SK-N-SH (cell line): Measurements from ENCODE around the gene TCEAL4. TPM values are rescaled to one million over a fixed set of nuclear protein-coding genes. Genes with fewer than 3 reads are reported as not detected.

Source experiments
- CTCF ChIA-PET: fragments of 300-600, 350-600 bp; formaldehyde crosslinking; extraction: SDS; loops from one replicate; lab custom pipeline; 2021; lab: Yijun Ruan, JAX
- POLR2A ChIA-PET: fragments of 350-600 bp; sonication (Branson Sonifier 250); formaldehyde crosslinking; extraction: SDS; loops from one replicate; lab custom pipeline; 2020; ENCODE audit warnings: antibody characterized with exemption, inconsistent platforms; lab: Yijun Ruan, JAX
- DNase-seq: peaks from one replicate; pipeline ENCODE4 v3.0.0; 2012
- H2AFZ ChIP-seq: fragments of 200-600 bp; sonication (generic); 2 replicates; pipeline ENCODE4 v1.8.1; 2016; ENCODE audit warnings: antibody characterized with exemption, mild to moderate bottlenecking, low read depth
- H3F3A ChIP-seq: fragments of 200-600 bp; sonication (generic); replicated peaks from 2 replicates; pipeline ENCODE3; 2016; ENCODE audit warnings: antibody characterized with exemption, mild to moderate bottlenecking; ENCODE audit not compliant: insufficient read depth
- H3K27ac ChIP-seq, 2 experiments: fragments of 200-500 bp in 1 of 2; fragments of 200-600 bp in 1 of 2; sonication (Bioruptor generic) in 1 of 2; sonication (generic), shearing (Covaris generic) in 1 of 2; 2 replicates each; pipeline versions ENCODE4 v1.5.1 to v1.6.1; 2014 to 2016; ENCODE audit warnings: low read depth in 2 of 2, inconsistent platforms in 1 of 2, low read length in 1 of 2, mild to moderate bottlenecking in 1 of 2, mixed read lengths in 1 of 2
- H3K27me3 ChIP-seq: fragments of 200-600 bp; sonication (generic), shearing (Covaris generic); 2 replicates; pipeline ENCODE4 v1.6.1; 2016; ENCODE audit warnings: mixed run types; ENCODE audit not compliant: insufficient read depth
- H3K36me3 ChIP-seq, 2 experiments: fragments of 200-500 bp in 1 of 2; fragments of 200-600 bp in 1 of 2; sonication (Bioruptor generic) in 1 of 2; sonication (generic) in 1 of 2; replicated peaks in 1 of 2; 2 replicates each; pipeline versions ENCODE3 to v1.5.1; 2014 to 2016; ENCODE audit warnings: low read length in 1 of 2, mild to moderate bottlenecking in 1 of 2; ENCODE audit not compliant: insufficient read depth in 2 of 2, control insufficient read depth in 1 of 2
- H3K4me1 ChIP-seq, 2 experiments: fragments of 200-500 bp in 1 of 2; fragments of 200-600 bp in 1 of 2; sonication (Bioruptor generic) in 1 of 2; sonication (generic), shearing (Covaris generic) in 1 of 2; 2 replicates each; pipeline versions ENCODE4 v1.5.1 to v1.6.1; 2014 to 2016; ENCODE audit warnings: low read depth in 1 of 2, low read length in 1 of 2, mixed run types in 1 of 2; ENCODE audit not compliant: insufficient read depth in 2 of 2, control insufficient read depth in 1 of 2
- H3K4me2 ChIP-seq: fragments of 200-600 bp; sonication (generic), shearing (Covaris generic); 2 replicates; pipeline ENCODE4 v1.6.1; 2017; ENCODE audit warnings: mixed run types
- H3K4me3 ChIP-seq, 2 experiments: fragments of 200-500 bp in 1 of 2; fragments of 200-600 bp in 1 of 2; sonication (Bioruptor generic) in 1 of 2; sonication (generic), shearing (Covaris generic) in 1 of 2; 2 replicates each; pipeline versions ENCODE4 v1.5.1 to v1.8.1; 2014 to 2016; ENCODE audit warnings: low read depth in 2 of 2, inconsistent platforms in 1 of 2, low read length in 1 of 2, mild to moderate bottlenecking in 1 of 2, mixed read lengths in 1 of 2, moderate library complexity in 1 of 2
- H3K79me2 ChIP-seq: fragments of 200-600 bp; sonication (generic); 2 replicates; pipeline ENCODE4 v1.8.1; 2017; ENCODE audit warnings: mild to moderate bottlenecking; ENCODE audit not compliant: insufficient read depth
- H3K9ac ChIP-seq: fragments of 200-600 bp; sonication (generic); 2 replicates; pipeline ENCODE4 v1.6.1; 2017; ENCODE audit warnings: mixed run types
- H3K9me2 ChIP-seq: fragments of 200-600 bp; sonication (generic); 2 replicates; pipeline ENCODE4 v1.6.1; 2017; ENCODE audit warnings: mixed run types
- H3K9me3 ChIP-seq: fragments of 200-600 bp; sonication (generic); 2 replicates; pipeline ENCODE4 v1.6.1; 2017; ENCODE audit warnings: mixed run types, mild to moderate bottlenecking, moderate library complexity
- H4K20me1 ChIP-seq: fragments of 200-600 bp; sonication (generic); 2 replicates; pipeline ENCODE4 v1.6.1; 2017; ENCODE audit warnings: mild to moderate bottlenecking, mixed run types; ENCODE audit not compliant: insufficient read depth
- CTCF ChIP-seq: fragments of 200-600 bp; sonication (generic); IDR thresholded peaks from 2 replicates; pipeline ENCODE4 v1.6.1; 2017; ENCODE audit warnings: antibody characterized with exemption, mild to moderate bottlenecking, moderate library complexity
- ELF1 ChIP-seq: IDR thresholded peaks from 2 replicates; pipeline ENCODE4 v1.4.0; 2012
- EP300 ChIP-seq, 2 experiments: IDR thresholded peaks; 2 replicates each; pipeline versions ENCODE4 v1.4.0 to v1.6.1; 2012; ENCODE audit warnings: borderline replicate concordance in 1 of 2, low read depth in 1 of 2, low read length in 1 of 2
- EZH2phosphoT487 ChIP-seq: fragments of 200-600 bp; sonication (generic); IDR thresholded peaks from 2 replicates; pipeline ENCODE4 v1.6.1; 2017; ENCODE audit warnings: low read depth, mixed run types, mild to moderate bottlenecking, antibody characterized with exemption, moderate library complexity, borderline replicate concordance
- FOXJ3 ChIP-seq: sonication (generic); formaldehyde crosslinking; IDR thresholded peaks from 2 replicates; pipeline ENCODE4 v1.5.1; 2020; ENCODE audit warnings: mild to moderate bottlenecking, missing genetic modification reagents
- MXI1 ChIP-seq: IDR thresholded peaks from 2 replicates; pipeline ENCODE4 v1.6.1; 2012; ENCODE audit warnings: mild to moderate bottlenecking, low read depth, low read length, improper control_type of control experiment
- NFIC ChIP-seq: IDR thresholded peaks from 2 replicates; pipeline ENCODE4 v1.4.0; 2012; ENCODE audit warnings: borderline replicate concordance
- POLR2AphosphoS5 ChIP-seq: IDR thresholded peaks from 2 replicates; pipeline ENCODE4 v1.6.1; 2012; ENCODE audit warnings: low read depth, low read length
- RAD21 ChIP-seq: IDR thresholded peaks from 2 replicates; pipeline ENCODE4 v1.6.1; 2012; ENCODE audit warnings: mild to moderate bottlenecking, low read length
- RXRA ChIP-seq: IDR thresholded peaks from 2 replicates; pipeline ENCODE4 v1.4.0; 2012; ENCODE audit warnings: low read depth, mild to moderate bottlenecking, borderline replicate concordance
- SMC3 ChIP-seq: IDR thresholded peaks from 2 replicates; pipeline ENCODE4 v1.6.1; 2012; ENCODE audit warnings: low read depth, low read length, improper control_type of control experiment
- TCF12 ChIP-seq: IDR thresholded peaks from 2 replicates; pipeline ENCODE4 v1.4.0; 2012
- TEAD4 ChIP-seq: IDR thresholded peaks from 2 replicates; pipeline ENCODE4 v1.4.0; 2012; ENCODE audit warnings: mild to moderate bottlenecking, borderline replicate concordance; ENCODE audit not compliant: insufficient read depth
- YY1 ChIP-seq: IDR thresholded peaks from 2 replicates; pipeline ENCODE4 v1.4.0; 2012; ENCODE audit warnings: low read depth, mild to moderate bottlenecking
- WGBS: methylation state at CpG from one replicate; pipeline ENCODE4 v1.1.6; 2017; ENCODE audit warnings: low lambda C conversion rate; 5-methylcytosine and 5-hydroxymethylcytosine counted together
- polyA plus RNA-seq, 3 experiments: library from polyadenylated mRNA; depleted of rRNA; stranded (reverse); fragments of >200 nt; gene quantifications; 2 replicates each; pipeline ENCODE4 v1.2.3, GENCODE V29; 2012
- TF ChIP-seq, protein P1 (sequence below): IDR thresholded peaks from 2 replicates; pipeline ENCODE4 v1.4.0; 2012; ENCODE audit warnings: low read depth, borderline replicate concordance

TCEAL4 gene
- polyA plus RNA-seq, 1 of the 3 experiments (the other 2 are of a cell fraction) = 39.1 TPM

DNA sequence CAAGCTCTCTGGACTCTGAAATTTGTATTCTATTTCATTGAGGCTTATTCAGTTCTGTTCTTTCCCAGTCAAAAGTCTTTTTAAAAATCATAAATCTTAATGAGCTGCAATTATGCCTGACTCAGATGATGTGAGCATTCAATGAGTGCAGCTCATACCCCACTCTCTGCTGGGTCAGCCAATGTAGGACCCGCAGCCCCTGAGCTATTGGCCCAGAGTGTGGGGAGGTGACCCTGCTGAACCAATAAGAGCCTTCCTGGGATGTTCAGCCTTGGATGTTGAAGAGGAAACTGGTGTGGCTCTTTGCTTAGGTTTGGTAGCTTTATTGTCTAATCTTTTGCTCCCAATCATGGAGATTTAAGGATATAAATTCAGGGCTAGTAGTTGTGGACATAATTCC, 12.1 kb upstream of the TCEAL4 start:
- H3K9me3 ChIP-seq = no peaks in the 10 kb centered on the region
- no peaks in the 10 kb centered on the region for H3K36me3 ChIP-seq
- DNase-seq = no peak
- POLR2A ChIA-PET = no interaction called here
- H3F3A ChIP-seq = no peaks in the 10 kb centered on the region
- CTCF ChIA-PET = no interaction called here
- H3K9me2 ChIP-seq = no peaks in the 10 kb centered on the region
- H3K27me3 ChIP-seq = no peaks in the 10 kb centered on the region
- no peak for TF ChIP-seq NFIC
- no peak for TF ChIP-seq ELF1
- TF ChIP-seq TEAD4 = no peak
- TF ChIP-seq POLR2AphosphoS5 = no peak
- no peak for TF ChIP-seq YY1
- TF ChIP-seq RAD21 = no peak
- no peak for TF ChIP-seq MXI1
- TF ChIP-seq EP300 (IDR thresholded peaks at IDR 0.05; ENCODE audit: borderline replicate concordance in 1 of 2, low read depth in 1 of 2, low read length in 1 of 2) = no peak
- H2AFZ ChIP-seq = no peak overlapping the region
- H3K4me2 ChIP-seq = no peak overlapping the region
- no peak overlapping the region for H3K9ac ChIP-seq
- H4K20me1 ChIP-seq = no peaks in the 10 kb centered on the region
- H3K4me3 ChIP-seq = no peak overlapping the region
- 10% methylated on average over 1 of the region's 1 CpG for WGBS
- H3K27ac ChIP-seq = no peak overlapping the region
- H3K4me1 ChIP-seq = no peaks in the 10 kb centered on the region
- no peaks in the 10 kb centered on the region for H3K79me2 ChIP-seq

GRCh38 chrX:103584596-103584995, 719 bp upstream of the TCEAL4 start:
- H3K36me3 ChIP-seq = peaks cover 0 to 9% of the 10 kb centered on the region in 2 experiments
- H3K9ac ChIP-seq = no peak overlapping the region
- TF ChIP-seq TEAD4 (no peak), RXRA (no peak), EZH2phosphoT487 (no peak), FOXJ3 (CRISPR knock-in tag) (no peak), SMC3 (no peak), TCF12 (no peak), CTCF (no peak)
- TF ChIP-seq, protein P1, sequence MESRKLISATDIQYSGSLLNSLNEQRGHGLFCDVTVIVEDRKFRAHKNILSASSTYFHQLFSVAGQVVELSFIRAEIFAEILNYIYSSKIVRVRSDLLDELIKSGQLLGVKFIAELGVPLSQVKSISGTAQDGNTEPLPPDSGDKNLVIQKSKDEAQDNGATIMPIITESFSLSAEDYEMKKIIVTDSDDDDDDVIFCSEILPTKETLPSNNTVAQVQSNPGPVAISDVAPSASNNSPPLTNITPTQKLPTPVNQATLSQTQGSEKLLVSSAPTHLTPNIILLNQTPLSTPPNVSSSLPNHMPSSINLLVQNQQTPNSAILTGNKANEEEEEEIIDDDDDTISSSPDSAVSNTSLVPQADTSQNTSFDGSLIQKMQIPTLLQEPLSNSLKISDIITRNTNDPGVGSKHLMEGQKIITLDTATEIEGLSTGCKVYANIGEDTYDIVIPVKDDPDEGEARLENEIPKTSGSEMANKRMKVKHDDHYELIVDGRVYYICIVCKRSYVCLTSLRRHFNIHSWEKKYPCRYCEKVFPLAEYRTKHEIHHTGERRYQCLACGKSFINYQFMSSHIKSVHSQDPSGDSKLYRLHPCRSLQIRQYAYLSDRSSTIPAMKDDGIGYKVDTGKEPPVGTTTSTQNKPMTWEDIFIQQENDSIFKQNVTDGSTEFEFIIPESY = no peak
- 38% methylated on average over 3 of the region's 3 CpGs for WGBS
- H3K9me2 ChIP-seq = no peaks in the 10 kb centered on the region
- POLR2A ChIA-PET = interaction anchor here (0.8 kb wide), 1 partner anchor 45 kb away, joined by 3 read pairs; no protein-coding TSS in a partner anchor
- H3K4me3 ChIP-seq = peak overlapping the region; percentile 62 to 63; a peak in 2 of 4 replicates
- H3K4me2 ChIP-seq = no peak overlapping the region
- no peaks in the 10 kb centered on the region for H4K20me1 ChIP-seq
- H3K27me3 ChIP-seq = no peaks in the 10 kb centered on the region
- H3F3A ChIP-seq = no peaks in the 10 kb centered on the region
- CTCF ChIA-PET = interaction anchor here (0.7 kb wide), 1 partner anchor 46 kb away, joined by 3 read pairs; no protein-coding TSS in a partner anchor
- peak overlapping the region; percentile 49; the same call in 1 of the 2 replicates for H2AFZ ChIP-seq
- H3K4me1 ChIP-seq = peaks cover 0 to 2% of the 10 kb centered on the region in 2 experiments; a peak in 1 of 4 replicates
- peaks cover 7% of the 10 kb centered on the region; the same call in 1 of the 2 replicates for H3K79me2 ChIP-seq
- DNase-seq = peak; percentile 19
- no peaks in the 10 kb centered on the region for H3K9me3 ChIP-seq
- no peak overlapping the region; a peak in 1 of 4 replicates for H3K27ac ChIP-seq
